WTC11 (cell line): ENCODE results near the gene HRH3. TPM values are rescaled to one million over a fixed set of nuclear protein-coding genes. Genes with fewer than 3 reads are reported as not detected.

ENCODE experiments used
- ATAC-seq: fragments of 200-7000 bp; cut with Tn5 transposase; 2 replicates; pipeline ENCODE4 v1.10.0; 2021; ENCODE audit warnings: mild to moderate bottlenecking, moderate library complexity
- CTCF ChIA-PET: fragments of 300-600 bp; sonication (Branson Sonifier 250); formaldehyde crosslinking; loops from one replicate; lab custom pipeline; 2021; ENCODE audit warnings: antibody characterized with exemption; lab: Charles Lee
- POLR2A ChIA-PET: fragments of 350-600 bp; sonication (Branson Sonifier 250); formaldehyde crosslinking; loops from one replicate; lab custom pipeline; 2021; ENCODE audit warnings: antibody characterized with exemption; lab: Charles Lee
- DNase-seq: peaks from one replicate; pipeline ENCODE4 v3.0.0; 2021; ENCODE audit warnings: low spot score
- H3K27ac Mint-ChIP-seq: 2 replicates; pipeline ENCODE4 v1.8.0; 2021; ENCODE audit warnings: mixed read lengths
- H3K27me3 Mint-ChIP-seq: 2 replicates; pipeline ENCODE4 v1.8.0; 2021; ENCODE audit warnings: low read depth, mild to moderate bottlenecking, moderate library complexity, mixed read lengths
- H3K36me3 Mint-ChIP-seq: 2 replicates; pipeline ENCODE4 v1.8.0; 2021; ENCODE audit warnings: mixed read lengths
- H3K4me1 Mint-ChIP-seq: 2 replicates; pipeline ENCODE4 v1.8.0; 2022; ENCODE audit warnings: mixed read lengths
- H3K4me3 Mint-ChIP-seq: 2 replicates; pipeline ENCODE4 v1.8.0; 2021; ENCODE audit warnings: mild to moderate bottlenecking, moderate library complexity, mixed read lengths
- H3K9me3 Mint-ChIP-seq: 2 replicates; pipeline ENCODE4 v1.8.0; 2021; ENCODE audit warnings: mixed read lengths
- ATF1 ChIP-seq: sonication (generic); formaldehyde crosslinking; IDR thresholded peaks from 2 replicates; pipeline ENCODE4 v1.8.1; 2023; ENCODE audit warnings: mild to moderate bottlenecking, moderate library complexity, missing genetic modification reagents
- GABPB1 ChIP-seq: sonication (generic); formaldehyde crosslinking; IDR thresholded peaks from 2 replicates; pipeline ENCODE4 v1.8.1; 2023; ENCODE audit warnings: mild to moderate bottlenecking, missing genetic modification reagents
- GTF2I ChIP-seq: fragments of 250-450 bp; sonication (Bioruptor Pico); conservative IDR thresholded peaks from 2 replicates; pipeline ENCODE4 v1.4.0; 2021; ENCODE audit warnings: mild to moderate bottlenecking
- HMGXB4 ChIP-seq: sonication (generic); formaldehyde crosslinking; IDR thresholded peaks from 2 replicates; pipeline ENCODE4 v1.8.1; 2023; ENCODE audit warnings: mild to moderate bottlenecking, moderate library complexity, missing genetic modification reagents
- IRF2 ChIP-seq: sonication (generic); formaldehyde crosslinking; IDR thresholded peaks from 2 replicates; pipeline ENCODE4 v1.8.0; 2022; ENCODE audit warnings: low read depth, missing genetic modification reagents, borderline replicate concordance
- USF2 ChIP-seq: sonication (generic); formaldehyde crosslinking; IDR thresholded peaks from 2 replicates; pipeline ENCODE4 v1.8.1; 2023; ENCODE audit warnings: mild to moderate bottlenecking, missing genetic modification reagents, moderate library complexity
- ZNF121 ChIP-seq: sonication (generic); formaldehyde crosslinking; IDR thresholded peaks from 2 replicates; pipeline ENCODE4 v1.8.0; 2023; ENCODE audit warnings: missing genetic modification reagents
- ZNF281 ChIP-seq: sonication (generic); formaldehyde crosslinking; IDR thresholded peaks from 2 replicates; pipeline ENCODE4 v1.8.0; 2023; ENCODE audit warnings: mild to moderate bottlenecking, missing genetic modification reagents
- ZNF425 ChIP-seq: fragments of 250-450 bp; sonication (Bioruptor Pico); conservative IDR thresholded peaks from 2 replicates; pipeline ENCODE4 v1.9.0; 2021; ENCODE audit warnings: mild to moderate bottlenecking
- ZNF532 ChIP-seq: fragments of 250-450 bp; sonication (Bioruptor Pico); IDR thresholded peaks from 2 replicates; pipeline ENCODE4 v1.9.0; 2021; ENCODE audit warnings: mild to moderate bottlenecking, borderline replicate concordance
- ZNF671 ChIP-seq: fragments of 250-450 bp; sonication (Bioruptor Pico); IDR thresholded peaks from 2 replicates; pipeline ENCODE4 v1.8.0; 2021; ENCODE audit warnings: mild to moderate bottlenecking
- total RNA-seq: library from RNA; stranded (reverse); gene quantifications from 3 replicates; pipeline ENCODE4 v1.2.3, GENCODE V29; 2021
- TF ChIP-seq, protein P1 (sequence below): fragments of 250-450 bp; sonication (Bioruptor Pico); IDR thresholded peaks from 2 replicates; pipeline ENCODE4 v1.9.0; 2021; ENCODE audit warnings: mild to moderate bottlenecking
- TF ChIP-seq, protein P2 (sequence below): sonication (generic); formaldehyde crosslinking; IDR thresholded peaks from 2 replicates; pipeline ENCODE4 v1.8.0; 2022; ENCODE audit warnings: missing genetic modification reagents

HRH3 gene
- total RNA-seq, 1 experiment from 2014 or later: 3.3 TPM

- ChIA-PET CTCF (no interaction called here), POLR2A (no interaction called here)
- no peaks in the 10 kb centered on the region for H3K36me3 Mint-ChIP-seq
- no peak overlapping the region for H3K27ac Mint-ChIP-seq
- H3K27me3 Mint-ChIP-seq: peaks cover 1% of the 10 kb centered on the region; the same call in 1 of the 2 replicates
- ATAC-seq: no peak
- H3K9me3 Mint-ChIP-seq: peaks cover 5% of the 10 kb centered on the region
- TF ChIP-seq ZNF425 (CRISPR knock-in tag) (no peak), ZNF121 (CRISPR knock-in tag) (no peak), GTF2I (CRISPR knock-in tag) (no peak), GABPB1 (CRISPR knock-in tag) (no peak), USF2 (no peak), ZNF532 (CRISPR knock-in tag) (no peak), IRF2 (CRISPR knock-in tag) (no peak), ATF1 (CRISPR knock-in tag) (no peak), ZNF671 (CRISPR knock-in tag) (no peak), HMGXB4 (CRISPR knock-in tag) (no peak), ZNF281 (CRISPR knock-in tag) (no peak)
- TF ChIP-seq, protein P1, sequence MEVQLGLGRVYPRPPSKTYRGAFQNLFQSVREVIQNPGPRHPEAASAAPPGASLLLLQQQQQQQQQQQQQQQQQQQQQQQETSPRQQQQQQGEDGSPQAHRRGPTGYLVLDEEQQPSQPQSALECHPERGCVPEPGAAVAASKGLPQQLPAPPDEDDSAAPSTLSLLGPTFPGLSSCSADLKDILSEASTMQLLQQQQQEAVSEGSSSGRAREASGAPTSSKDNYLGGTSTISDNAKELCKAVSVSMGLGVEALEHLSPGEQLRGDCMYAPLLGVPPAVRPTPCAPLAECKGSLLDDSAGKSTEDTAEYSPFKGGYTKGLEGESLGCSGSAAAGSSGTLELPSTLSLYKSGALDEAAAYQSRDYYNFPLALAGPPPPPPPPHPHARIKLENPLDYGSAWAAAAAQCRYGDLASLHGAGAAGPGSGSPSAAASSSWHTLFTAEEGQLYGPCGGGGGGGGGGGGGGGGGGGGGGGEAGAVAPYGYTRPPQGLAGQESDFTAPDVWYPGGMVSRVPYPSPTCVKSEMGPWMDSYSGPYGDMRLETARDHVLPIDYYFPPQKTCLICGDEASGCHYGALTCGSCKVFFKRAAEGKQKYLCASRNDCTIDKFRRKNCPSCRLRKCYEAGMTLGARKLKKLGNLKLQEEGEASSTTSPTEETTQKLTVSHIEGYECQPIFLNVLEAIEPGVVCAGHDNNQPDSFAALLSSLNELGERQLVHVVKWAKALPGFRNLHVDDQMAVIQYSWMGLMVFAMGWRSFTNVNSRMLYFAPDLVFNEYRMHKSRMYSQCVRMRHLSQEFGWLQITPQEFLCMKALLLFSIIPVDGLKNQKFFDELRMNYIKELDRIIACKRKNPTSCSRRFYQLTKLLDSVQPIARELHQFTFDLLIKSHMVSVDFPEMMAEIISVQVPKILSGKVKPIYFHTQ (CRISPR knock-in tag): no peak
- TF ChIP-seq, protein P2, sequence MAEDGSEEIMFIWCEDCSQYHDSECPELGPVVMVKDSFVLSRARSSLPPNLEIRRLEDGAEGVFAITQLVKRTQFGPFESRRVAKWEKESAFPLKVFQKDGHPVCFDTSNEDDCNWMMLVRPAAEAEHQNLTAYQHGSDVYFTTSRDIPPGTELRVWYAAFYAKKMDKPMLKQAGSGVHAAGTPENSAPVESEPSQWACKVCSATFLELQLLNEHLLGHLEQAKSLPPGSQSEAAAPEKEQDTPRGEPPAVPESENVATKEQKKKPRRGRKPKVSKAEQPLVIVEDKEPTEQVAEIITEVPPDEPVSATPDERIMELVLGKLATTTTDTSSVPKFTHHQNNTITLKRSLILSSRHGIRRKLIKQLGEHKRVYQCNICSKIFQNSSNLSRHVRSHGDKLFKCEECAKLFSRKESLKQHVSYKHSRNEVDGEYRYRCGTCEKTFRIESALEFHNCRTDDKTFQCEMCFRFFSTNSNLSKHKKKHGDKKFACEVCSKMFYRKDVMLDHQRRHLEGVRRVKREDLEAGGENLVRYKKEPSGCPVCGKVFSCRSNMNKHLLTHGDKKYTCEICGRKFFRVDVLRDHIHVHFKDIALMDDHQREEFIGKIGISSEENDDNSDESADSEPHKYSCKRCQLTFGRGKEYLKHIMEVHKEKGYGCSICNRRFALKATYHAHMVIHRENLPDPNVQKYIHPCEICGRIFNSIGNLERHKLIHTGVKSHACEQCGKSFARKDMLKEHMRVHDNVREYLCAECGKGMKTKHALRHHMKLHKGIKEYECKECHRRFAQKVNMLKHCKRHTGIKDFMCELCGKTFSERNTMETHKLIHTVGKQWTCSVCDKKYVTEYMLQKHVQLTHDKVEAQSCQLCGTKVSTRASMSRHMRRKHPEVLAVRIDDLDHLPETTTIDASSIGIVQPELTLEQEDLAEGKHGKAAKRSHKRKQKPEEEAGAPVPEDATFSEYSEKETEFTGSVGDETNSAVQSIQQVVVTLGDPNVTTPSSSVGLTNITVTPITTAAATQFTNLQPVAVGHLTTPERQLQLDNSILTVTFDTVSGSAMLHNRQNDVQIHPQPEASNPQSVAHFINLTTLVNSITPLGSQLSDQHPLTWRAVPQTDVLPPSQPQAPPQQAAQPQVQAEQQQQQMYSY (CRISPR knock-in tag): no peak
- TF ChIP-seq, all 79 proteins: peak for 0
- Mint-ChIP-seq H3K4me1 (peaks cover 3% of the 10 kb centered on the region), H3K4me3 (no peak overlapping the region)
- no peak for DNase-seq
Observed at GRCh38 chr20:62231292-62231691, 11.2 kb upstream of the HRH3 start.
